Hair follicular keratinocyte (primary cell): ENCODE data around the gene ARF1. TPM values are rescaled to one million over a fixed set of nuclear protein-coding genes. Genes with fewer than 3 reads are reported as not detected.

ENCODE experiments used
- total RNA-seq: library from RNA; depleted of rRNA; stranded (reverse); fragments of >200 nt; gene quantifications from 2 replicates; pipeline ENCODE4 v1.2.3, GENCODE V29; 2015

ARF1 gene
- total RNA-seq, result 418 and 444 TPM in 2 replicates

DNA sequence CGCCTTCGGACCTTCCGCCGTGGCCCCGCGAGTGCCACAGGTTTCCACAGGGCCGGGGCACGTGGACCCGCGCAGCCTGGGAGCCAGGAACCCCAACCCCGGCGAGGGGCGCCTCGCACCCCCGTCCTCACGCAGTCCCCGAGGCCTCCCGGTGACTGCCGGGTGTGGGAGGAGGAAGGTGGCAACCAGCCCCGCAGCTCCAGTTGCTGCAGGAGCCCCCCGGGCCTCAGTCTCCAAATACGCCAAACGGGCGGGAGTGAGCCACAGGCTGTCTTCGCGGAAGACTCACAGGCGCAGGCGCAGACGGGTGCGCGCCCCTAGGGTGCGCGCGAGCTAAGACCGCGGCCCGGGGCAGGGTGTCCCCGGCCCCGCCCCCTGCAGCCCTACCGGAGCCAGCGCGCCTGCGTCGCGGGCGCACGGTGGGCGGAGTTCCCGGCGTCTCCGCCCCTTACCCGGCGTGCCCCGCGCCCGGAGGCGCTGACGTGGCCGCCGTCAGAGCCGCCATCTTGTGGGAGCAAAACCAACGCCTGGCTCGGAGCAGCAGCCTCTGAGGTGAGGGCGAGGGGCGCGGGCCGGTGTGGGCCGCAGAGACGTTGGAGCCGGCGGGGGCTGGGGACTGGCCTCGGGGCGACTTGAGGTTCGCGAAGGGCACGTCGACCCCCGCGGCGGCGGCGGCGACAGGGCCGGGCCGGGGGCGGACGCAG, at the start of gene ARF1:
ARF1 (plus strand) TSS at position 495 of the 704 bp plus-strand sequence. CDS start 14,407 bp downstream, outside the sequence.

DNA sequence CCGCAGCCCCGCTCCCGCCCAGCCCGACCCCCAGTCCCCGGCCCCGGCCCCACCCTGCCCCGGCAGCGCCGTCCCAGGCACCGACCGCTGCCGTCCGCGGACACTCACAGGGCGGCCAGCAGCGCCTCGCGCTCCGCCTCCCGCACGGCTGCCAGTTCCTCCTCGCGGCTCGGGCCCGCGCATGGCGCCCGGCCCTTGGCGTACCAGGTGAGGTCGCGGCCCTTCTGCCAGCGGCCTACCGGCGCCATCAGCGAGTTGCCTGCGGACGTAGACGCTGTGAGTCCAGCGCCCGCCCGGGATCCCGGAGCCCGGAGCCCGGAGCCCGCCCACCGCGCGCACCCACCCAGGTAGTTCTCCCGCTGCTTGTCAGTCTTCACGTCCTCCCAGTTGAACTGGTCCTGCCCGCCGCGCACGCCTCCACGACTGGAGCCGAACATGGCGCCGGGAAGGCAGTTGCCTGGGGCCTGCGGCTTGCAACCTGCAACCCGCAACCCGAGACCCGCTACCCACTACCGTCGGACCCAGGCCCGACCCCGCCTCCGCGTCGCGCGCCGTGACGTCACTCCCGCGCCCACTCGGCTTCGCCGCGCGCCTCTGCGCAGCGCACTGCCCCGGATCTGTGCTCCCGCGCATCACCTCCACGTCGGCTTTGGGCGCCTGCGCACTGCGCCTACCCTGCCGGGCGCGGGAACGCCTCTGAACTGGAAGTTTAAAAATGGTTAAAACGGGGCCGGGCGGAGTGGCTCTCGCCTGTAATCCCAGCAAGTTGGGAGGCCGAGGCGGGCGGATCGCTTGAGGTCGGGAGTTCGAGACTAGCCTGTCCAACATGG, 20.5 kb downstream of the ARF1 start, which contains the start of gene C1orf35:
C1orf35 (minus strand) TSS at position 535 of the 830 bp plus-strand sequence; CDS start at position 437, 98 bp downstream.

DNA sequence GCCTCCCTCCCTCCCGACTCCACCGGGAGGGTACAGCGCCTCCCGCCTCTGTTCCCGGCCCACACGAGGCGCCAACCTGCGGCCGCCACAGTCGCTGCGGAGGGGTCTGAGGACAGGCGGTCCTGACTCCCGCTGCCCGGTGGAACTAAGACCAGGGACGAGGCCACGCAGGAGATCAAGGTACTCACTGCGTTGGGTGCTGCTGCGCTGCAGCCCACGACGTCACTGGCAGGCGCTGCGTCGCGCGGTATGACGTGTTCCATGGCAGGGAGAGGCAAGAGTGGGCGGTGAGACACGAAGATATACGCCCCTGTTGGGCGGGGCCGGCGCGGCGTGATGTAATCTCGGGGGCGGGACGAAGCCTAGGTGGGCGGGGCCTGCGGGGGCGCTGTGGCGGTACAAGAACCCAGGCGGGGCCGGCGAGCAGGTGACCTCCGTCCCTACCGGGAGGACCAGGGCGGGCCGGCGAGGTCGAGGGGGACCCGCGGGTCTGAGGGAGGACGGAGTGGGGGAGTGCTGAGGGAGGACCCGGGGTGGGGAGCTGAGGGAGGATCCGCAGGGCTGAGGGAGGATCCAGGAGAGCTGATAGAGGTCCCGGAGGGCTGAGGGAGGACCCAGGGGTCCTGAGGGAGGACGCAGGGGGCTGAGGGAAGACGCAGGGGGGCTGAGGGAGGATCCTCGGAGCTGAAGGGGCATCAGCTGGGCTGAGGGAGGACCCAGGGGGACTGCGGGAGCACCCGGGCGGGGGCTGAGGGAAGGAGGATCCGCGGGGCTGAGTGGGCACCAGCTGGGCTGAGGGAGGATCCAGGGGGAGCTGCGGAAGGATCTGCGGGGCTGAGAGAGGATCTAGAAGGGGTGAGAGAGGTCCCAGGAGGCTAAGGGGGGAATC, 26.8 kb downstream of the ARF1 start, which contains the start of gene MRPL55:
MRPL55 (minus strand) TSS at position 227 of the 889 bp plus-strand sequence. CDS start 1,039 bp downstream, outside the sequence.

DNA sequence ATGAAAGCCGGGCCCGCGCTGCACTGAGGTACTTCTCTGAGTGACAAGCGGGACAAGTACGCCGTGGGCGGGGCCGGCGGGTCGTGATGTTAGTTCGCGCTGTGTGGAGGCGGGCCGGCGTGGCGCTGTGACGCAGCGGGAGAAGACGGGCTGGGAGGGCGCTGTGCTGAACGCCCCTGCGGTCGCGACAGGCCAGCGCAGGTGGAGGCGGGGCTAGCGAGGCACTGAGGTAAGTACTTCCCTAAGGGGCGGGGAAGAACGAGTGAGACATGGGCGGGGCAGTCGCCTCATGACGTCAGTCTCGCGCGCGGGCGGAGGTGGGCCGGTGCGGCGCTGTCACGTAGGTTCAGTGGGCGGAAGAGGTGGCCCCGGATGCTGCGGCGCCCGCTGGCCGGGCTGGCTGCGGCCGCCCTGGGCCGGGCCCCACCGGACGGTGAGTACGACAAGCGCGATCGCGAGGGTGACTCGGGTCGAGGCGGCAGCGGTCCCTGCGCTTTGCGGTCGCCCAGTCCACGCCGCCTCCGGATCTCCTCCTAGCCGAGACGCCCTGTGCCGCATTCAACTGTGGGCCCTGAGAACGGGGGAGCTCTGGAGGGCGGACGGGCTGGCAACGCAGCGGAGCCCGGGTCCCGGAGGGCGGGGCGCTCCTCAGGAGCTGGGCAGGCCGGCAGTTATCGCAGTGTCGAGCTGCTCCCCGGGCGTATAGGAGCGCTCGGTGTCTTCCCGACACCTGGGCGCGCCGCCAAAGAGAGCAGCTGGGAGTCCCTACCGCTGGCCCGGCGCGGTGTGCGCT, 57.6 kb downstream of the ARF1 start, which contains the start of gene GUK1:
GUK1 (plus strand) TSS at position 349 of the 793 bp plus-strand sequence; CDS start at position 373, 24 bp downstream.

Other genes with a start within 250 kb of the ARF1 start
- gene WNT9A, start 134.8 kb upstream of the ARF1 start, total RNA-seq, result under 0.01 and 0.08 TPM in 2 replicates
- not detected in 2 replicates for gene WNT3A, start 75.7 kb upstream of the ARF1 start, total RNA-seq
- 10.4 and 28.4 TPM in 2 replicates for gene C1orf35, start 20.6 kb downstream of the ARF1 start, total RNA-seq
- gene MRPL55, start 26.6 kb downstream of the ARF1 start, total RNA-seq, result 72.2 and 92.4 TPM in 2 replicates
- 477 and 499 TPM in 2 replicates for gene GUK1, start 57.6 kb downstream of the ARF1 start, total RNA-seq
- 0.38 and 0.86 TPM in 2 replicates for gene GJC2, start 67.2 kb downstream of the ARF1 start, total RNA-seq
- gene IBA57, start 83.1 kb downstream of the ARF1 start, total RNA-seq, result 2.2 and 6.1 TPM in 2 replicates
- 3.8 and 13.4 TPM in 2 replicates for gene OBSCN, start 125.3 kb downstream of the ARF1 start, total RNA-seq